HepG2 (cell line): ENCODE results near the gene HOXA5. TPM values are rescaled to one million over a fixed set of nuclear protein-coding genes. Genes with fewer than 3 reads are reported as not detected.
A peak's percentile ranks its signal among the peaks of the same experiment; 100 is the strongest.

Experiments used
- ATAC-seq: fragments of 200-7000 bp; cut with Tn5 transposase; 3 replicates; pipeline ENCODE4 v1.9.1; 2020; ENCODE audit warnings: mild to moderate bottlenecking, moderate library complexity
- BruUV-seq: library from RNA; stranded (reverse); fragments of 400-500 nt; replicated peaks from 2 replicates; lab custom pipeline; 2021; lab: Mats Ljungman, UMichigan
- CTCF ChIA-PET: fragments of 300-600 bp; formaldehyde crosslinking; extraction: SDS; loops from one replicate; lab custom pipeline; 2021; ENCODE audit warnings: low total read pairs, inconsistent platforms, low intra/inter-chr PET ratio; lab: Yijun Ruan, JAX
- POLR2A ChIA-PET: fragments of 350-600 bp; sonication (Branson Sonifier 250); formaldehyde crosslinking; loops from one replicate; lab custom pipeline; 2020; ENCODE audit warnings: antibody characterized with exemption, inconsistent platforms; lab: Yijun Ruan, JAX
- DNase-seq: peaks from one replicate; pipeline ENCODE4 v3.0.0-alpha.2; 2015; ENCODE audit warnings: low spot score
- FAIRE-seq: peaks from 3 replicates; lab custom pipeline; 2011; peaks lifted over from hg19 to GRCh38; lab: Jason Lieb, UNC
- H2AFZ ChIP-seq: one replicate; pipeline ENCODE4 v1.6.1; 2011; ENCODE audit warnings: low read length, inconsistent platforms
- H3K27ac ChIP-seq: fragments of 300-600 bp; 3 replicates; pipeline ENCODE4 v1.8.0; 2011; ENCODE audit warnings: mixed run types, mild to moderate bottlenecking, mixed read lengths, low read length, inconsistent platforms; ENCODE audit not compliant: insufficient read depth; ENCODE audit errors: extremely low read length
- H3K27me3 ChIP-seq, 2 experiments: fragments of 200-600 bp in 1 of 2; 2 replicates in 1 of 2; 3 replicates in 1 of 2; pipeline versions ENCODE4 v1.6.0 to v1.8.0; 2011; ENCODE audit warnings: low read length in 2 of 2, mild to moderate bottlenecking in 2 of 2, moderate library complexity in 2 of 2, inconsistent platforms in 1 of 2; ENCODE audit not compliant: insufficient read depth in 2 of 2, control insufficient read depth in 1 of 2
- H3K36me3 ChIP-seq, 2 experiments: fragments of 200-600 bp in 1 of 2; replicated peaks in 1 of 2; 2 replicates in 1 of 2; 3 replicates in 1 of 2; pipeline versions ENCODE4 v1.5.1 to v1.8.0; 2011; ENCODE audit warnings: low read length in 2 of 2, inconsistent platforms in 1 of 2; ENCODE audit not compliant: insufficient read depth in 2 of 2, control insufficient read depth in 1 of 2
- H3K4me1 ChIP-seq: 2 replicates; pipeline ENCODE4 v1.5.1; 2012; ENCODE audit warnings: low read length, inconsistent platforms; ENCODE audit not compliant: insufficient read depth
- H3K4me2 ChIP-seq: 2 replicates; pipeline ENCODE4 v1.6.0; 2011; ENCODE audit warnings: low read depth, low read length, inconsistent platforms
- H3K4me3 ChIP-seq, 3 experiments: fragments of 200-600 bp in 1 of 3; sonication (generic), shearing (Covaris generic) in 1 of 3; replicated peaks in 1 of 3; 2 replicates each; pipeline ENCODE4 v1.5.1; 2011 to 2016; ENCODE audit warnings: low read length in 3 of 3, inconsistent platforms in 2 of 3, low read depth in 2 of 3, mild to moderate bottlenecking in 2 of 3, control low read depth in 1 of 3, mixed read lengths in 1 of 3; ENCODE audit not compliant: insufficient read depth in 1 of 3
- H3K79me2 ChIP-seq: one replicate; pipeline ENCODE4 v1.6.1; 2011; ENCODE audit warnings: low read length, inconsistent platforms; ENCODE audit not compliant: insufficient read depth
- H3K9ac ChIP-seq: 2 replicates; pipeline ENCODE4 v1.6.0; 2011; ENCODE audit warnings: mild to moderate bottlenecking, low read depth, low read length, inconsistent platforms; ENCODE audit not compliant: insufficient read depth
- H3K9me3 ChIP-seq: 2 replicates; pipeline ENCODE4 v1.5.1; 2012; ENCODE audit warnings: mild to moderate bottlenecking, low read length
- H4K20me1 ChIP-seq: 2 replicates; pipeline ENCODE4 v1.6.0; 2011; ENCODE audit warnings: inconsistent platforms, mild to moderate bottlenecking, low read length, moderate library complexity; ENCODE audit not compliant: insufficient read depth
- BRD4 ChIP-seq: sonication (generic); formaldehyde crosslinking; IDR thresholded peaks from 2 replicates; pipeline ENCODE4 v1.4.0; 2020; ENCODE audit warnings: missing genetic modification reagents
- ESRRA ChIP-seq: sonication (generic); formaldehyde crosslinking; IDR thresholded peaks from 2 replicates; pipeline ENCODE4 v1.5.1; 2020; ENCODE audit warnings: mild to moderate bottlenecking, low read depth, missing genetic modification reagents
- FOXK2 ChIP-seq: fragments of 450-650 bp; IDR thresholded peaks from 2 replicates; pipeline ENCODE4 v1.6.1; 2016
- HDAC1 ChIP-seq: sonication (generic); formaldehyde crosslinking; IDR thresholded peaks from 2 replicates; pipeline ENCODE4 v1.5.1; 2020; ENCODE audit warnings: mild to moderate bottlenecking, missing genetic modification reagents
- JUND ChIP-seq: sonication (generic); formaldehyde crosslinking; IDR thresholded peaks from 2 replicates; pipeline ENCODE4 v1.8.0; 2022; ENCODE audit warnings: mild to moderate bottlenecking, missing genetic modification reagents
- NFYB ChIP-seq: sonication (generic); formaldehyde crosslinking; IDR thresholded peaks from 2 replicates; pipeline ENCODE4 v1.4.0; 2020; ENCODE audit warnings: missing genetic modification reagents
- NKX3-1 ChIP-seq: sonication (generic); formaldehyde crosslinking; IDR thresholded peaks from 2 replicates; pipeline ENCODE4 v1.5.0; 2020; ENCODE audit warnings: missing genetic modification reagents
- RAD51 ChIP-seq: fragments of 450-650 bp; IDR thresholded peaks from 2 replicates; pipeline ENCODE4 v1.6.1; 2016; ENCODE audit warnings: borderline replicate concordance
- RFXANK ChIP-seq: IDR thresholded peaks from 2 replicates; pipeline ENCODE4 v1.6.1; 2016
- ZNF20 ChIP-seq: sonication (generic); formaldehyde crosslinking; IDR thresholded peaks from 2 replicates; pipeline ENCODE4 v1.4.0; 2020; ENCODE audit warnings: mild to moderate bottlenecking, moderate library complexity, missing genetic modification reagents
- ZNF703 ChIP-seq: sonication (generic); formaldehyde crosslinking; IDR thresholded peaks from 2 replicates; pipeline ENCODE4 v1.5.1; 2020; ENCODE audit warnings: missing genetic modification reagents, mild to moderate bottlenecking, moderate library complexity, borderline replicate concordance
- WGBS: methylation state at CpG from one replicate; pipeline ENCODE4 v1.1.6; 2017; ENCODE audit warnings: low lambda C conversion rate; 5-methylcytosine and 5-hydroxymethylcytosine counted together
- in situ Hi-C: cut with HindIII; loops from 2 replicates; pipeline ENCODE4 v1.10.0; 2017; ENCODE audit warnings: low pct_unique_long_range_greater_than_20kb; ENCODE audit not compliant: extremely low pct_ligation_motif_present
- intact Hi-C: fragments of 100-400 bp; cut with micrococcal nuclease; formaldehyde crosslinking; loops from one replicate; pipeline ENCODE4 v1.10.0; 2022; ENCODE audit not compliant: unreplicated experiment
- polyA plus RNA-seq, 8 experiments: library from polyadenylated mRNA; depleted of rRNA in 3 of 8; stranded (reverse) in 7 of 8; unstranded in 1 of 8; fragments of >200 nt; fragmentation: Illumina TruSeq in 4 of 8; extraction: Trizol in 4 of 8; gene quantifications; 2 replicates each; pipeline versions ENCODE4 v1.2.1 to v1.2.3, GENCODE V29; 2011 to 2016; ENCODE audit warnings: low read depth in 4 of 8, missing spikeins in 1 of 8, mixed read lengths in 1 of 8; ENCODE audit not compliant: insufficient read depth in 1 of 8
- total RNA-seq, 5 experiments: library from RNA; depleted of rRNA; stranded (reverse); fragments of >200 nt; fragmentation: Illumina TruSeq; extraction: Trizol; gene quantifications; 2 replicates each; pipeline ENCODE4 v1.2.3, GENCODE V29; 2016; ENCODE audit warnings: low read depth in 1 of 5
- TF ChIP-seq, protein P1 (sequence below): sonication (generic); formaldehyde crosslinking; IDR thresholded peaks from 2 replicates; pipeline ENCODE4 v1.5.0; 2020; ENCODE audit warnings: mild to moderate bottlenecking, missing genetic modification reagents
- TF ChIP-seq, protein P2 (sequence below): IDR thresholded peaks from 2 replicates; pipeline ENCODE4 v1.6.1; 2016; ENCODE audit warnings: missing genetic modification reagents, missing compliant biosample characterization

HOXA5 gene
- total and polyA plus RNA-seq, 2 of the 13 experiments (the other 11 are each of a cell fraction or from before 2014, with no cell fraction given) = 3.2 to 3.6 TPM

DNA sequence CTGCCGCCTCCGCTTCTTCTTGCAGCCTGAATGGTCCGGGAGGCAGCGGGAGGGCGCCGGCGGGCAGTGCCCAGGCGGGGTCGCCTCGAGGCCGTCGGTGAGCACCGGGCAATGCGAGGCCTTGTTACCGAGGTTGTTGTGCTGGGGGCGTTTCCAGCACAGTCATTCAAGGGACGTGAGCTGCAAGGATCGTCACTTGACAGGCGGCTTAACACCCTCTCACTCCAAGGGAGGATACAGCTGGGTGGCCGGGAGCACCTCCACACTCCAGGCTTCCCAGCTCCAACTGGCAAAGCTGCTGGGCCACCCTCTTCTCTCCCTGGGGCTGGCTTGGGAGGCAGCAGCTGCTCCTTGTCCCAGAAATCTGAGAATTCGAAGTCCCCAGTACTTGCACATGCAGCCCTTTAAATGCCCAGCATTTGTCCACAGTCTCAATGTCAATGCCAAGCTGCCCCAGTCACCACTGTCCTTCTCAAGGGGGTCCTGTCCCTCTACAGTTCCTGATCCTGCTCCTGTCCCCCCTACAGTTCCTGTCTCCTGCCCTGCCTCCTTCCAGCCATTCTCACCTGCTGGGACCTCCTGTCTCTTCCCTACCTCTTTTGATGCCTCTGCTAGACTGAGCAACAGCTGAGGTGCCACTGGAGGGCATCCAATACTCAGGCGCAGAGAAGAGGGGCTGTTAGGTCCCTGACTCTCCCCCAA lies 46.0 kb upstream of the HOXA5 start:
- CTCF ChIA-PET = no interaction called here
- Histone ChIP-seq H4K20me1 (peaks cover 6% of the 10 kb centered on the region; the same call in 1 of the 2 replicates), H3K79me2 (no peaks in the 10 kb centered on the region), H3K27me3 (peaks cover 27 to 92% of the 10 kb centered on the region in 2 experiments), H3K4me3 (peak overlapping the region in 1 of 3 experiments; percentile 18; a peak in 1 of 6 replicates), H3K36me3 (no peaks in the 10 kb centered on the region), H3K27ac (no peak overlapping the region), H2AFZ (no peak overlapping the region), H3K4me2 (no peak overlapping the region), H3K9ac (no peak overlapping the region), H3K9me3 (no peaks in the 10 kb centered on the region), H3K4me1 (peaks cover 21% of the 10 kb centered on the region; the same call in 1 of the 2 replicates)
- POLR2A ChIA-PET = no interaction called here
- ATAC-seq (no peak), FAIRE-seq (no peak), DNase-seq (no peak)
- BruUV-seq = no TSS peak
- TF ChIP-seq, protein P1, sequence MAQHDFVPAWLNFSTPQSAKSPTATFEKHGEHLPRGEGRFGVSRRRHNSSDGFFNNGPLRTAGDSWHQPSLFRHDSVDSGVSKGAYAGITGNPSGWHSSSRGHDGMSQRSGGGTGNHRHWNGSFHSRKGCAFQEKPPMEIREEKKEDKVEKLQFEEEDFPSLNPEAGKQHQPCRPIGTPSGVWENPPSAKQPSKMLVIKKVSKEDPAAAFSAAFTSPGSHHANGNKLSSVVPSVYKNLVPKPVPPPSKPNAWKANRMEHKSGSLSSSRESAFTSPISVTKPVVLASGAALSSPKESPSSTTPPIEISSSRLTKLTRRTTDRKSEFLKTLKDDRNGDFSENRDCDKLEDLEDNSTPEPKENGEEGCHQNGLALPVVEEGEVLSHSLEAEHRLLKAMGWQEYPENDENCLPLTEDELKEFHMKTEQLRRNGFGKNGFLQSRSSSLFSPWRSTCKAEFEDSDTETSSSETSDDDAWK (CRISPR knock-in tag) = no peak
- TF ChIP-seq HDAC1 (CRISPR knock-in tag) (no peak), NFYB (CRISPR knock-in tag) (no peak), FOXK2 (no peak), NKX3-1 (CRISPR knock-in tag) (no peak), ZNF703 (CRISPR knock-in tag) (no peak), RFXANK (CRISPR knock-in tag) (no peak), RAD51 (no peak), ZNF20 (no peak), JUND (CRISPR knock-in tag) (no peak), ESRRA (CRISPR knock-in tag) (no peak), BRD4 (CRISPR knock-in tag) (no peak)
- TF ChIP-seq, protein P2, sequence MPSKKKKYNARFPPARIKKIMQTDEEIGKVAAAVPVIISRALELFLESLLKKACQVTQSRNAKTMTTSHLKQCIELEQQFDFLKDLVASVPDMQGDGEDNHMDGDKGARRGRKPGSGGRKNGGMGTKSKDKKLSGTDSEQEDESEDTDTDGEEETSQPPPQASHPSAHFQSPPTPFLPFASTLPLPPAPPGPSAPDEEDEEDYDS (CRISPR knock-in tag) = no peak
- 33% methylated on average over 14 of the region's 22 CpGs for WGBS
- in situ Hi-C loops (no loop called here), intact Hi-C loops (no loop called here)
